Brain microvascular endothelial cell (primary cell): ENCODE results near the gene KLHDC4.
A peak's percentile ranks its signal among the peaks of the same experiment; 100 is the strongest.

Source experiments
- DNase-seq: peaks from one replicate; pipeline ENCODE4 v3.0.0-alpha.2; 2020
- H3K27ac ChIP-seq: fragments of 250-450 bp; sonication (Bioruptor Pico); 2 replicates; pipeline ENCODE4 v1.5.1; 2020; ENCODE audit warnings: mild to moderate bottlenecking, moderate library complexity
- H3K27me3 ChIP-seq: fragments of 250-450 bp; sonication (Bioruptor Pico); replicated peaks from 2 replicates; pipeline ENCODE4 v1.5.1; 2020; ENCODE audit warnings: mild to moderate bottlenecking
- H3K36me3 ChIP-seq: fragments of 250-450 bp; sonication (Bioruptor Pico); replicated peaks from 2 replicates; pipeline ENCODE4 v1.5.1; 2020; ENCODE audit warnings: mild to moderate bottlenecking
- H3K4me3 ChIP-seq: 2 replicates; pipeline ENCODE4 v1.5.1; 2011; ENCODE audit warnings: low read depth, mild to moderate bottlenecking, control low read depth, low read length, moderate library complexity
- in situ Hi-C: cut with HindIII; loops from 2 replicates; pipeline ENCODE4 v1.10.0; 2017; ENCODE audit warnings: low sequenced_read_pairs, low pct_ligation_motif_present
- TF ChIP-seq, protein P1 (sequence below): IDR thresholded peaks from 2 replicates; pipeline ENCODE4 v1.5.1; 2011; ENCODE audit warnings: low read depth, mild to moderate bottlenecking, moderate library complexity, low read length, control low read depth, inconsistent platforms; ENCODE audit errors: missing control alignments

Gene KLHDC4

DNA sequence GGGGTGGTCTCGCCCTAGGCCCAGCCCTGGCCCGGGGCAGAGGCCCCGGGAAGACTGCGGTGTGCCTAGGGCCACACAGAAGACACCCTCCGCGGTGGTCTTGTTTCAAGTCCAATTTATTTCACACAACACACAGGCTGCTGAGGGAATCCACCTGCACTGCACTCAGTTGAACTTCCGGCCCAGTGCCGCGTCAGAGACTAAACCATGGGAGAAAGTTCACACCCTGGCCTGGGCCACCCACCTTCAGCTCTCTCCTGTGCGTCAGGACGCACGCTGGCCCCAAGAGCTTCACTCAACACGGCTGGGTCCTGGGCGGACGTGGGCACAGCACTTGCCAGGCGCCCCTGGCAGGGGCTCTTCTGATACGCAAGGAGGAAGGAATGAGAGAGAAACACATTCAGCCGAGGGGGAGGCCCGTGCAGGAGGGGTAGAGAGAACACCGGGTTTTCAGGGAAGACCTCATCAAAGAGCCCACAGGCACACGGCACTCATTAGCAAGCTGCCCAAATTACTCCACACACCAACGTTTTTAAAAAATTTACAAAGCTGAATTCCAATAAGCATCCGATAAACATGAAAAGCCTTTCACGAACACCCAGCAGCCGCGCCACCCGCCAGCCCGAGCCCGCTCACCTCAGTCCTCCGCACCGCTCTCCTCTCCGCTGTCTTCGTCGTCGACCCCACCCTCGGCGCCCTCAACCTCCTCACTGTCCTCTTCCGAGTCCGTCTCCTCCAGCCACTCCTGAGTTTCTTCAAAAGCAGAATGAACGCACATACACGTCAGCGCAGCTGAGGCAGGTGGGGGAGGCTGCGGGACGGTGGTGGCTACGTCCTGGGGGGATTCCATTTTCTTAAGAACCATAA, 57.8 kb downstream of the KLHDC4 start:
- in situ Hi-C loops: no loop called here
- TF ChIP-seq, protein P1, sequence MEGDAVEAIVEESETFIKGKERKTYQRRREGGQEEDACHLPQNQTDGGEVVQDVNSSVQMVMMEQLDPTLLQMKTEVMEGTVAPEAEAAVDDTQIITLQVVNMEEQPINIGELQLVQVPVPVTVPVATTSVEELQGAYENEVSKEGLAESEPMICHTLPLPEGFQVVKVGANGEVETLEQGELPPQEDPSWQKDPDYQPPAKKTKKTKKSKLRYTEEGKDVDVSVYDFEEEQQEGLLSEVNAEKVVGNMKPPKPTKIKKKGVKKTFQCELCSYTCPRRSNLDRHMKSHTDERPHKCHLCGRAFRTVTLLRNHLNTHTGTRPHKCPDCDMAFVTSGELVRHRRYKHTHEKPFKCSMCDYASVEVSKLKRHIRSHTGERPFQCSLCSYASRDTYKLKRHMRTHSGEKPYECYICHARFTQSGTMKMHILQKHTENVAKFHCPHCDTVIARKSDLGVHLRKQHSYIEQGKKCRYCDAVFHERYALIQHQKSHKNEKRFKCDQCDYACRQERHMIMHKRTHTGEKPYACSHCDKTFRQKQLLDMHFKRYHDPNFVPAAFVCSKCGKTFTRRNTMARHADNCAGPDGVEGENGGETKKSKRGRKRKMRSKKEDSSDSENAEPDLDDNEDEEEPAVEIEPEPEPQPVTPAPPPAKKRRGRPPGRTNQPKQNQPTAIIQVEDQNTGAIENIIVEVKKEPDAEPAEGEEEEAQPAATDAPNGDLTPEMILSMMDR: no peak
- Histone ChIP-seq H3K36me3 (peaks cover 12% of the 10 kb centered on the region), H3K27me3 (no peaks in the 10 kb centered on the region), H3K4me3 (no peak overlapping the region), H3K27ac (no peak overlapping the region)
- no peak for DNase-seq

GRCh38 chr16:87707097-87707496, 58.7 kb downstream of the KLHDC4 start:
- Histone ChIP-seq H3K27me3 (no peaks in the 10 kb centered on the region), H3K27ac (no peak overlapping the region), H3K36me3 (peaks cover 13% of the 10 kb centered on the region), H3K4me3 (no peak overlapping the region)
- DNase-seq: no peak
- TF ChIP-seq, protein P1: peak; percentile 15
- in situ Hi-C loops: no loop called here

GRCh38 chr16:87706278-87707000, 59.3 kb downstream of the KLHDC4 start:
- TF ChIP-seq, protein P1: no peak
- DNase-seq: no peak

DNA sequence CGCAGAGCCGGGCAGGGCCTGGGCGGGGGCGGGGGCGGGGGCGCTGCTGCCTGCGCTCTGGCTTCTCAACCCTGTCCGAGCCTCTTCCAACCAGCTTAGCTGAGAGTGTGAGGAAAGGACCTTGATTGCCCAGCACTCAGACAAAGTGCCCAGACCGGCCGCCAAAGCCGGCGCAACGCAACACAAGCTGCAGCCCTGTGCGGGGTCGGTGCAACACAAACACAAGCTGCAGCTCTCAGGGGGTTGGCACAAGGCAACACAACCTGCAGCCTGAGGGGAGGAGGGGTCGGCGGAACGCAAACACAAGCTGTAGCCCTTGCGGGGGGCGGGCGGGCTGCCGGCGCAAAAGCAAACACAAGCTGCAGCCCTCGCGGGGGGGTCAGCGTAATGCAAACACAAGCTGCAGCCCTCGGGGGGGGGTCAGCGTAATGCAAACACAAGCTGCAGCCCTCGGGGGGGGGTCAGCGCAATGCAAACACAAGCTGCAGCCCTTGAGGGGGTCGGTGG, 60.0 kb downstream of the KLHDC4 start:
- Histone ChIP-seq H3K4me3 (peak overlapping the region; percentile 20), H3K27ac (no peak overlapping the region), H3K36me3 (peaks cover 12% of the 10 kb centered on the region), H3K27me3 (no peaks in the 10 kb centered on the region)
- DNase-seq: no peak
- in situ Hi-C loops: no loop called here
- TF ChIP-seq, protein P1: no peak

More at GRCh38 chr16:87706278-87707000, 59.3 kb downstream of the KLHDC4 start:
- Histone ChIP-seq H3K4me3 (no peak overlapping the region), H3K27me3 (no peaks in the 10 kb centered on the region), H3K36me3 (peaks cover 13% of the 10 kb centered on the region), H3K27ac (no peak overlapping the region)
- in situ Hi-C loops: no loop called here

- no peak for DNase-seq
- Histone ChIP-seq H3K4me3 (no peak overlapping the region), H3K27ac (no peak overlapping the region), H3K27me3 (no peaks in the 10 kb centered on the region), H3K36me3 (peaks cover 11% of the 10 kb centered on the region)
- in situ Hi-C loops: no loop called here
- TF ChIP-seq, protein P1: no peak
Measured at GRCh38 chr16:87704754-87705353, 60.9 kb downstream of the KLHDC4 start.
